Measurements from ENCODE around the gene ALK.

Gene ALK

DNA sequence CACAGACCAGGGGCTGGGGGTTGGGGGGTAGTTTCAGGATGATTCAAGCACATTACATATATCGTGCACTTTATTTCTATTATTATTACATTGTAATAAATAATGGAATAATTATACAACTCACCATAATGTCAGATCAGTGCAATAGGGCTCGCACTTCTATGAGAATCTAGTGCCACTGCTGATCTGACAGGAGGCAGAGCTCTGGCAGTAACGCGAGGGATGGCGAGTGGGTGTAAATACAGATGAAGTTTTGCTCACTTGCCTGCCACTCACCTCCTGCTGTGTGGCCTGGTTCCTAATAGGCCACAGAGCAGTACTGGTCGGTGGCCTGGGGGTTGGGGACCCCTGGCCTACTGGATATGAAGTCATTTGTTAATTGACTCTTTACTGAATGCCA lies 615.6 kb downstream of the ALK start:
- DNase-seq = no peak

- DNase-seq = no peak
Observed at GRCh38 chr2:29304399-29305060, 616.9 kb downstream of the ALK start.

DNA sequence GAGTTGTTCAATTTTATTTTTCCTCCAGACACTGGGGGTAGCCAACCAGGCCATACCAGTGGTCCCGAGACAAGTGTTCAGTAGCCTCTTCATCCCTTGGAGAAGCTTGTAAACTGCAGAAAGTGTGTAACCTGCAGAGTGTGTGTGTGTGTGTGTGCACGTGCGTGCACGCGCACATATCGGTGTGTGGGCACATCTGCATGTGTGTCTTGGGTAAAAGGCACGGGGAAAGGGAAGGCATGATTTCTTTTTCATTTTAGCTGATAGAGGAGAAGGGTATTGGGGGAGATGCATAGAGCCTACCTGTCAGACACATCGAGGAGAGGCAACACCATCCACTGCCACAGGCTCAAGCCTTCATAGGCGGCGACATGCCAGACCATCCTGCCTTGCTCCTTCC lies 624.8 kb downstream of the ALK start:
- DNase-seq = no peak

DNA sequence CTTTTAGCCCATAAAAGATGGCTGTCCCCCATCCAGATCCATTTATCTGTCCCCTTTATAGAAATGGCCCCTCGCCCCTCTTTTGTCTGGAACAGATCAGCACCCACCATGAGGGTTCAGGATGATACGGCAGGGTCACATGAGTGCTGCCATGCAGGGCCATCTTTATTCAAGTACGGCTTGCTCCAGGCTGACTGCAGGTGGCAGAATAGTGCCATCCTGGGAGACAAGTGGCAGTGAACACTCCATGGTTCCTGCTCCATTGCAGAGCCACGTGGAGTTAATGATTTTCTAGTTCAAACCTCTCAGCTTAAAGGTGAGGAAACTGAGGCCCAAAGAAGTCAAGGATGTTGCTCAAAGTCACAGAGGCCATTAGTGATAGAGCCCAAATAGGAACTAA lies 625.5 kb downstream of the ALK start:
- no peak for DNase-seq

DNA sequence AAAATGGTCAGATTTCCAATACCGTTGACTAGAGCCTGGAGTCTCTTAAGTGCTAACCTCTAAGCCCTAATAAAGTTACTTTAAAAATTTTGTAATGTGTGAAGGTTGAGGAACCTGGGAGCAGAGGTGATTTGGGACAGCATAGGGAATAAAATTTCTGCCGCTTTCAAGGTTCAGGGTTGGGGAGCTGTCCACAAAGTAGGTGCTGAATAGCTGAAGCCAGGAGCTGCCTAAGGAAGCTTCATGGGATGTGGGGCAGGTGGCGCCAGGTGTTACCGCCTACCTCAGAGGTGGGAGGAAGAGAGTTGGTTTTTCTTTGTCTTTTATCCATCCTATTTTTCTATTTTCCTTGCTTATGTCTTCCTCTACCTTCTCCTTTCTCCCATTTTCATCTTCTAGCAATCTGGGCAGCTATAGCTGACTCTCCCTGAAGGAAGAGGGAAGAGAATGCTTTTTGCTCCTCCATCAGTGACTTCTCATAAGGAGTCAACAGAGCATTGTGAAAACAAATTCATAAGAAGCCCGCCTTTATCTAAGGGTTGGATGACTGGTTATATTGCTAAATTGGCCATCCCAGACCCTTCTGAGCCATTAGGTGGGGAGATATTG lies 627.5 kb downstream of the ALK start:
- DNase-seq = no peak

- DNase-seq = no peak
Observed at GRCh38 chr2:29290293-29291047, 630.9 kb downstream of the ALK start.

GRCh38 chr2:29284671-29285070 lies 636.7 kb downstream of the ALK start:
- DNase-seq = no peak

- no peak for DNase-seq
Observed at GRCh38 chr2:29281916-29282247, 639.5 kb downstream of the ALK start.

- peak; percentile 39 for DNase-seq
Observed at GRCh38 chr2:29281086-29281915, 640.1 kb downstream of the ALK start.

- DNase-seq = no peak
Observed at GRCh38 chr2:29278966-29279365, 642.4 kb downstream of the ALK start.

DNA sequence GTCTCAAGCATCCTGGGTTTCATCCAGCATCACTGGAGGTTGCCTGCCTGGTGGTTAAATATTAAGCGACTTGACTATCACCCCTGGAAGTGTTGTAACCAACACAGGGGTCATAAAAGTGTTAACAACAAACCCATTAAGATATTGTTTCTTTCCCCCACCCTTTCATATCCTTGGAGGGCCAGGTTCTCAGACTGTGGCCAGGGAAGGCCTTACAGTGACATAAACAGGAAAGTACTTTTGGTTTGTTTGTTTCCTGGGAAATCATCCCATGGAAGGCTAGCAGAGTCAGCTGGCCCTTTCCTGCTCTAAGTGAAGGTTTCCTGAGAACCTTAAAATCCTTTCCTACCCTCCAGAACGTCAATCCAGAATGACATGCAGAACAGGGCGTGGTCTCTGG lies 645.2 kb downstream of the ALK start:
- no peak for DNase-seq

GRCh38 chr2:29275186-29275585 lies 646.2 kb downstream of the ALK start:
- DNase-seq = no peak

- no peak for DNase-seq
Observed at GRCh38 chr2:29273685-29274611, 647.4 kb downstream of the ALK start.

- no peak for DNase-seq
Observed at GRCh38 chr2:29273004-29273684, 648.2 kb downstream of the ALK start.

- no peak for DNase-seq
Observed at GRCh38 chr2:29272311-29272710, 649.1 kb downstream of the ALK start.

- peak; percentile 31 for DNase-seq
Observed at GRCh38 chr2:29270701-29271121, 650.7 kb downstream of the ALK start.

GRCh38 chr2:29269765-29270109 lies 651.6 kb downstream of the ALK start:
- DNase-seq = no peak

DNA sequence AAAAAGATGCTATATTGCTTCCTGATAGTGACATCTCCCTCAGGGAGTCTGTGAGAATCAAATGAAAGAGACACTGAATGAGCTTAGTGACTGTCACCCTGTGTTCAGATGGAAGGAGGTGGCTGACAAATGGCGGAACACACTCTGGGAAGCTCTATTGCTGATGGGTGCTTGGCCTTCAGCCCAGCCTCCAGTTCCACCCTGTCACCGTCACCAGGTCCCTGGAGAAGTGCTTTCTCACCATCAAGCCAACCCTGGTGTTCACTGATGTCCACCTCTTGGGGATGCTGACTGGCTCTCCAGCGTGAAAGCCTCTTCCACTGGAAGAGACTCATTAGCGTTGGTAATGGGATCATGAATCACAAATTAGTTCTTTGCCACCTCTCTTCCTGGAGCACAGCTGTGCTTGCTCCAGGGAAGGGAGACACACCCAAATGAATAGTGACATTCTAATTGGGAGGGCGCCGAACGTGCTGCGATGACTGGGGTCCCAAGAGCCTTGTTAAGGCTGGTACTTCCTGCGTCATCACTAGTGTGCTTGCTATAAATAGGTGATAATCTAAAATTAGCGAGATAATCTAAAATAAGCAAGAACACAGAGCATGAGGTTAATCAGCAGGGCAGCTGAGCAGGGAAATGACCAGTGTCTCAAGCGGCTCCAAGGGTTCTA lies 652.2 kb downstream of the ALK start:
- no peak for DNase-seq

GRCh38 chr2:29267720-29268119 lies 653.7 kb downstream of the ALK start:
- no peak for DNase-seq

- DNase-seq = no peak
Observed at GRCh38 chr2:29263886-29264285, 657.5 kb downstream of the ALK start.

GRCh38 chr2:29262681-29263260 lies 658.6 kb downstream of the ALK start:
- DNase-seq = no peak
